A673 (cell line): ENCODE measurements around the gene KIF5A.
"Not testable (repeated sequence)": the region's sequence is repeated elsewhere in the genome, so short reads cannot be mapped to it uniquely, and the experiment has no call there.

Experiments
- CTCF ChIP-seq: fragments of 300-800, 200-600 bp; sonication (generic); conservative IDR thresholded peaks from 2 replicates; pipeline ENCODE4 v1.5.1; 2017; ENCODE audit warnings: low read depth, mild to moderate bottlenecking, antibody characterized with exemption, low read length, moderate library complexity, mixed read lengths
- EZH2 ChIP-seq: fragments of 200-600 bp; sonication (generic); IDR thresholded peaks from 2 replicates; pipeline ENCODE4 v1.6.1; 2017; ENCODE audit warnings: borderline replicate concordance, low read depth, mild to moderate bottlenecking, mixed read lengths, antibody characterized with exemption, low read length; ENCODE audit not compliant: poor library complexity, severe bottlenecking

- TF ChIP-seq CTCF, EZH2: not testable (repeated sequence)
These were observed 35.6 kb upstream of the KIF5A start for GRCh38 chr12:57514246-57514645.
